Measurements from ENCODE around the gene UBFD1.

DNA sequence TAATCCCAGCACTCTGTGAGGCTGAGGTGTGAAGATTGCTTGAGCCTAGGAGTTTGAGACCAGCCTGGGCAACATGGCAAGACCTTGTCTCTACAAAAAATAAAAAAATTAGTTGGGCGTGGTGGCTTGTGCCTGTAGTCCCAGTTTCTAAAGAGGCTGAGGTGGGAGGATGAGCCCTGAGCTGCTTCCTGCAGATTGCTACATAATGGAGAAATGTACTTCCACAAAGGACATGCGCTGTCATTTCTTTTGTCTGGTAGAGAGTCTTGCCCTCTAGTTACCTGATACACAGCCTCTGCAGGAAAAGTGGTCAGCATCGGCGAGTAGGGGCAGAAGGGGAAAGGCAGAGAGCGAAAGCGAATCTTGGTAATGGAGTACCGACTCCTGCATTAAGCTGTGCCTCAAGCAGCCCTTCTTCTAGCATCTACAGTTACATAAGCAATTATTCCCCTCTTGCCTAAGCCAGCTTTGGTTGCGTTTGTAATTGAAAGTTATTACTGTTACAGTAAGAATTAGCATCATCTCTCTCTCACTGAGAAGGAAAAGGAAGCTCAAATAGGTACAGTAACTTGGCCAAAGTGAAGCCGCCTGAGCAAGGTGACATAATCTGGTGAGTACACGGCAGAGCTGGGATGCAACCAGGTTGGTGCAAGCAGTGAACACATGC lies 28.8 kb upstream of the UBFD1 start:
- TF ChIP-seq, protein P1, sequence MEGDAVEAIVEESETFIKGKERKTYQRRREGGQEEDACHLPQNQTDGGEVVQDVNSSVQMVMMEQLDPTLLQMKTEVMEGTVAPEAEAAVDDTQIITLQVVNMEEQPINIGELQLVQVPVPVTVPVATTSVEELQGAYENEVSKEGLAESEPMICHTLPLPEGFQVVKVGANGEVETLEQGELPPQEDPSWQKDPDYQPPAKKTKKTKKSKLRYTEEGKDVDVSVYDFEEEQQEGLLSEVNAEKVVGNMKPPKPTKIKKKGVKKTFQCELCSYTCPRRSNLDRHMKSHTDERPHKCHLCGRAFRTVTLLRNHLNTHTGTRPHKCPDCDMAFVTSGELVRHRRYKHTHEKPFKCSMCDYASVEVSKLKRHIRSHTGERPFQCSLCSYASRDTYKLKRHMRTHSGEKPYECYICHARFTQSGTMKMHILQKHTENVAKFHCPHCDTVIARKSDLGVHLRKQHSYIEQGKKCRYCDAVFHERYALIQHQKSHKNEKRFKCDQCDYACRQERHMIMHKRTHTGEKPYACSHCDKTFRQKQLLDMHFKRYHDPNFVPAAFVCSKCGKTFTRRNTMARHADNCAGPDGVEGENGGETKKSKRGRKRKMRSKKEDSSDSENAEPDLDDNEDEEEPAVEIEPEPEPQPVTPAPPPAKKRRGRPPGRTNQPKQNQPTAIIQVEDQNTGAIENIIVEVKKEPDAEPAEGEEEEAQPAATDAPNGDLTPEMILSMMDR (IDR thresholded peaks at IDR 0.05; ENCODE audit: low read length) = no peak
- TF ChIP-seq EZH2 (IDR thresholded peaks at IDR 0.05; ENCODE audit: borderline replicate concordance, low read length) = no peak

All from OCI-LY1 (cell line).